MCF 10A (cell line): Measurements from ENCODE around the gene LSM8. TPM values are rescaled to one million over a fixed set of nuclear protein-coding genes. Genes with fewer than 3 reads are reported as not detected.
A peak's percentile ranks its signal among the peaks of the same experiment; 100 is the strongest.

Source experiments
- BruUV-seq: library from RNA; stranded (reverse); fragments of 400-500 nt; replicated peaks from 2 replicates; lab custom pipeline; 2021; lab: Mats Ljungman, UMichigan
- CTCF ChIA-PET: fragments of 300-600 bp; sonication (Branson Sonifier 250); formaldehyde crosslinking; extraction: SDS; loops from one replicate; lab custom pipeline; 2021; ENCODE audit warnings: antibody characterized with exemption, inconsistent platforms; lab: Yijun Ruan, JAX
- POLR2A ChIA-PET: fragments of 300-600, 350-650 bp; sonication (Branson Sonifier 250); formaldehyde crosslinking; extraction: SDS; loops from one replicate; lab custom pipeline; 2020; ENCODE audit warnings: antibody characterized with exemption, inconsistent platforms; lab: Yijun Ruan, JAX
- DNase-seq: peaks from one replicate; pipeline ENCODE4 v3.0.0-alpha.2; 2018; ENCODE audit not compliant: unreplicated experiment
- H3K27ac Mint-ChIP-seq: one replicate; pipeline ENCODE4 v1.8.0; 2022; ENCODE audit warnings: mild to moderate bottlenecking, low read depth, mixed read lengths; ENCODE audit not compliant: unreplicated experiment
- H3K27me3 Mint-ChIP-seq: one replicate; pipeline ENCODE4 v1.8.0; 2022; ENCODE audit warnings: mixed read lengths; ENCODE audit not compliant: insufficient read depth, unreplicated experiment
- H3K36me3 Mint-ChIP-seq: one replicate; pipeline ENCODE4 v1.8.0; 2022; ENCODE audit warnings: mild to moderate bottlenecking, moderate library complexity, mixed read lengths; ENCODE audit not compliant: insufficient read depth, unreplicated experiment
- H3K4me1 Mint-ChIP-seq: one replicate; pipeline ENCODE4 v1.8.0; 2022; ENCODE audit warnings: mixed read lengths; ENCODE audit not compliant: insufficient read depth, unreplicated experiment
- H3K4me3 Mint-ChIP-seq: one replicate; pipeline ENCODE4 v1.8.0; 2022; ENCODE audit warnings: mild to moderate bottlenecking, moderate library complexity, mixed read lengths; ENCODE audit not compliant: unreplicated experiment
- H3K9me3 Mint-ChIP-seq: one replicate; pipeline ENCODE4 v1.8.0; 2022; ENCODE audit warnings: mixed read lengths; ENCODE audit not compliant: unreplicated experiment
- CTCF ChIP-seq: fragments of 200-600 bp; IDR thresholded peaks from one replicate; pipeline ENCODE4 v1.8.0; 2022; ENCODE audit warnings: antibody characterized with exemption, mild to moderate bottlenecking; ENCODE audit not compliant: unreplicated experiment
- intact Hi-C: fragments of 100-400 bp; cut with micrococcal nuclease; formaldehyde crosslinking; loops from 2 replicates; pipeline ENCODE4 v1.14.1; 2022
- total RNA-seq: library from RNA; stranded (reverse); gene quantifications from 2 replicates; pipeline ENCODE4 v1.2.3, GENCODE V29; 2022

LSM8 gene
- total RNA-seq, 1 experiment from 2014 or later, result 48.2 TPM

GRCh38 chr7:118152654-118153053, 31.3 kb upstream of the LSM8 start:
- POLR2A ChIA-PET, result no interaction called here
- no peak for TF ChIP-seq CTCF
- H3K4me3 Mint-ChIP-seq, result no peak overlapping the region
- CTCF ChIA-PET, result interaction anchor here (0.5 to 3.2 kb wide), 23 partner anchors 9 to 814 kb away, joined by 3 to 21 read pairs (median 4); no protein-coding TSS in a partner anchor
- peaks cover 10% of the 10 kb centered on the region for H3K4me1 Mint-ChIP-seq
- H3K27me3 Mint-ChIP-seq, result peaks cover 18% of the 10 kb centered on the region
- no peak for DNase-seq
- intact Hi-C loops, result loop anchor here (1.0 to 5.0 kb wide), 7 partner anchors 48 to 754 kb away; no protein-coding TSS in a partner anchor
- H3K36me3 Mint-ChIP-seq, result no peaks in the 10 kb centered on the region
- H3K27ac Mint-ChIP-seq, result no peak overlapping the region
- BruUV-seq, result no TSS peak
- no peaks in the 10 kb centered on the region for H3K9me3 Mint-ChIP-seq

GRCh38 chr7:118153551-118154177, 30.3 kb upstream of the LSM8 start:
- no peaks in the 10 kb centered on the region for H3K9me3 Mint-ChIP-seq
- H3K27ac Mint-ChIP-seq, result no peak overlapping the region
- DNase-seq, result peak; percentile 59
- intact Hi-C loops, result loop anchor here (1.0 to 5.0 kb wide), 7 partner anchors 49 to 755 kb away; no protein-coding TSS in a partner anchor
- ChIA-PET POLR2A (no interaction called here), CTCF (interaction anchor here (0.6 to 3.2 kb wide), 34 partner anchors 8 to 1164 kb away, joined by 3 to 21 read pairs (median 4); no protein-coding TSS in a partner anchor)
- no TSS peak for BruUV-seq
- H3K4me1 Mint-ChIP-seq, result peaks cover 10% of the 10 kb centered on the region
- H3K4me3 Mint-ChIP-seq, result no peak overlapping the region
- H3K36me3 Mint-ChIP-seq, result no peaks in the 10 kb centered on the region
- H3K27me3 Mint-ChIP-seq, result peaks cover 18% of the 10 kb centered on the region
- TF ChIP-seq CTCF, result peak; percentile 72

GRCh38 chr7:118158766-118159165, 25.2 kb upstream of the LSM8 start:
- no TSS peak for BruUV-seq
- Mint-ChIP-seq H3K4me3 (no peak overlapping the region), H3K27ac (no peak overlapping the region), H3K9me3 (no peaks in the 10 kb centered on the region), H3K36me3 (no peaks in the 10 kb centered on the region), H3K4me1 (no peaks in the 10 kb centered on the region), H3K27me3 (peaks cover 18% of the 10 kb centered on the region)
- no peak for TF ChIP-seq CTCF
- intact Hi-C loops, result no loop called here
- DNase-seq, result peak; percentile 20
- ChIA-PET POLR2A (no interaction called here), CTCF (interaction anchor here (0.9 to 1.1 kb wide), 2 partner anchors 10 to 39 kb away, joined by 5 read pairs; no protein-coding TSS in a partner anchor)

GRCh38 chr7:118169146-118169545, 14.8 kb upstream of the LSM8 start:
- peaks cover 64% of the 10 kb centered on the region for H3K27me3 Mint-ChIP-seq
- intact Hi-C loops, result no loop called here
- POLR2A ChIA-PET, result interaction anchor here (0.7 to 1.1 kb wide), 2 partner anchors 9 to 1486 kb away, joined by 3 read pairs; no protein-coding TSS in a partner anchor
- H3K4me3 Mint-ChIP-seq, result no peak overlapping the region
- no peak overlapping the region for H3K27ac Mint-ChIP-seq
- CTCF ChIA-PET, result interaction anchor here (0.7 to 1.4 kb wide), 3 partner anchors 15 to 63 kb away, joined by 3 to 5 read pairs (median 4); no protein-coding TSS in a partner anchor
- H3K36me3 Mint-ChIP-seq, result no peaks in the 10 kb centered on the region
- no peaks in the 10 kb centered on the region for H3K4me1 Mint-ChIP-seq
- TF ChIP-seq CTCF, result peak; percentile 8
- no TSS peak for BruUV-seq
- no peaks in the 10 kb centered on the region for H3K9me3 Mint-ChIP-seq
- DNase-seq, result no peak
